ENCODE measurements around the gene ILKAP. TPM values are rescaled to one million over a fixed set of nuclear protein-coding genes. Genes with fewer than 3 reads are reported as not detected.

Gene ILKAP
- polyA plus RNA-seq, 1 of the 3 experiments (the other 2 are of a cell fraction), result 49.2 TPM

DNA sequence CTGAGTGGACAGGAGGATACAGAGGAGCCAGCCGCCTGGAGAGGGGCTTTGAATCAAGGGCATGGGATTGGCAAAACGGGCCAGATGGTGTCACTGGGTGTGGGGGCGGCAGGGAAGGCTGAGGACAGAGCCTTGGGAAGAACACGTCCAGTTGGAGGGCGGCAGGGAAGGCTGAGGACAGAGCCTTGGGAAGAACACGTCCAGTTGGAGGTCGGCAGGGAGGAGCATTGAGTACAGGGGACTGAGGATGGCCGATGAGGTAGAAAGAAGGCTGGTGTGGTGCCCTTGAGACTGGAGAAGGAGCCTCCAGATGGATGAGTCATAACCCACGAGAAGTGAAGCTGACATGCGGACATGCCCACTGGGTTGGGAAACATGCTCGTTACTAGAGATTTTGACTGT is 31.8 kb upstream of the ILKAP start (continued):
- TF ChIP-seq MXI1 (IDR thresholded peaks at IDR 0.05; ENCODE audit: low read depth, low read length), result no peak

DNA sequence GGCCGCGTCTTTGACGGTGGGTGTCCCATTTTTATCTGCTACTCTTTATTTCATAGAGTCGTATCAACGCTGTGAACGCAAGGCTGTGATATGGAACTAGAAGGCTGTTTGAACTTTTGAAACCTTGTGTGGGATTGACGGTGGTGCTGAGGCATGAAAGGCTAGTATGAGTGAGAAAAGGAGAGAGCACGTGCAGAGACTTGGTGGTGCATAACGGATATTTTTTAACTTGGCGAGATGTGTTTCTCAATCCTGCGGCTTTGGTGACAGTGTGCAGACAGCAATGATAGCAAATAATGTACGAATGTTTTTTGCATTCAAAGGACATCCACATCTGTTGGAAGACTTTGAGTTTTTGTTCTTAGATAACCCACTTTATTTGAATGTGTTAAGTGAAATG is 30.1 kb upstream of the ILKAP start:
- Histone ChIP-seq H3K79me2 (ENCODE audit: insufficient read depth) (no peaks in the 10 kb centered on the region), H3F3A (replicated peaks; ENCODE audit: insufficient read depth) (no peaks in the 10 kb centered on the region), H3K9me2 (no peaks in the 10 kb centered on the region), H3K4me2 (no peak overlapping the region), H3K9me3 (no peaks in the 10 kb centered on the region), H4K20me1 (ENCODE audit: insufficient read depth) (no peaks in the 10 kb centered on the region), H3K9ac (no peak overlapping the region), H3K27me3 (ENCODE audit: insufficient read depth) (no peaks in the 10 kb centered on the region), H3K4me1 (ENCODE audit: control insufficient read depth in 1 of 2, insufficient read depth in 2 of 2, low read depth in 1 of 2, low read length in 1 of 2) (peaks cover 0 to 7% of the 10 kb centered on the region in 2 experiments; a peak in 1 of 4 replicates), H2AFZ (ENCODE audit: low read depth) (no peak overlapping the region), H3K4me3 (ENCODE audit: low read depth in 2 of 2, low read length in 1 of 2) (no peak overlapping the region), H3K27ac (ENCODE audit: low read depth in 2 of 2, low read length in 1 of 2) (no peak overlapping the region), H3K36me3 (replicated peaks in 1 of 2; ENCODE audit: control insufficient read depth in 1 of 2, insufficient read depth in 2 of 2, low read length in 1 of 2) (no peaks in the 10 kb centered on the region)
- TF ChIP-seq GATA2 (CRISPR knock-in tag; IDR thresholded peaks at IDR 0.05) (no peak), MXI1 (IDR thresholded peaks at IDR 0.05; ENCODE audit: low read depth, low read length) (no peak), FOSL2 (IDR thresholded peaks at IDR 0.05; ENCODE audit: borderline replicate concordance, low read depth) (no peak), RCOR1 (IDR thresholded peaks at IDR 0.05; ENCODE audit: low read length) (no peak), SIN3A (IDR thresholded peaks at IDR 0.05; ENCODE audit: borderline replicate concordance, low read depth, low read length) (no peak), FOXJ3 (CRISPR knock-in tag; IDR thresholded peaks at IDR 0.05) (no peak), ZBTB33 (IDR thresholded peaks at IDR 0.05; ENCODE audit: borderline replicate concordance, low read depth) (no peak)
- CTCF ChIA-PET, result no interaction called here
- WGBS (ENCODE audit: low lambda C conversion rate), result 61% methylated on average over 12 of the region's 12 CpGs
- DNase-seq, result no peak
- POLR2A ChIA-PET, result interaction anchor here (0.6 kb wide), 1 partner anchor 12 kb away, joined by 4 read pairs; no protein-coding TSS in a partner anchor

- Histone ChIP-seq H3K9me3 (no peaks in the 10 kb centered on the region), H3K79me2 (ENCODE audit: insufficient read depth) (no peaks in the 10 kb centered on the region), H3F3A (replicated peaks; ENCODE audit: insufficient read depth) (no peaks in the 10 kb centered on the region), H3K4me1 (ENCODE audit: control insufficient read depth in 1 of 2, insufficient read depth in 2 of 2, low read depth in 1 of 2, low read length in 1 of 2) (no peaks in the 10 kb centered on the region; a peak in 1 of 4 replicates), H3K9ac (no peak overlapping the region), H3K27me3 (ENCODE audit: insufficient read depth) (no peaks in the 10 kb centered on the region; the same call in 1 of the 2 replicates), H3K9me2 (no peaks in the 10 kb centered on the region), H3K36me3 (replicated peaks in 1 of 2; ENCODE audit: control insufficient read depth in 1 of 2, insufficient read depth in 2 of 2, low read length in 1 of 2) (no peaks in the 10 kb centered on the region), H3K27ac (ENCODE audit: low read depth in 2 of 2, low read length in 1 of 2) (no peak overlapping the region), H3K4me3 (ENCODE audit: low read depth in 2 of 2, low read length in 1 of 2) (no peak overlapping the region), H2AFZ (ENCODE audit: low read depth) (no peak overlapping the region), H3K4me2 (no peak overlapping the region), H4K20me1 (ENCODE audit: insufficient read depth) (no peaks in the 10 kb centered on the region)
- TF ChIP-seq RAD21 (IDR thresholded peaks at IDR 0.05; ENCODE audit: low read length) (no peak), PBX3 (IDR thresholded peaks at IDR 0.05) (no peak), EZH2phosphoT487 (IDR thresholded peaks at IDR 0.05; ENCODE audit: borderline replicate concordance, low read depth) (no peak), MXI1 (IDR thresholded peaks at IDR 0.05; ENCODE audit: low read depth, low read length) (no peak), YY1 (IDR thresholded peaks at IDR 0.05; ENCODE audit: low read depth) (no peak), TCF12 (IDR thresholded peaks at IDR 0.05) (no peak)
- POLR2A ChIA-PET, result no interaction called here
- WGBS (ENCODE audit: low lambda C conversion rate), result 93% methylated on average over 21 of the region's 21 CpGs
- CTCF ChIA-PET, result no interaction called here
- no peak for DNase-seq
Observed at GRCh38 chr2:238231809-238232208, 28.3 kb upstream of the ILKAP start.

All from SK-N-SH (cell line).